GM06990 (cell line): ENCODE measurements around the gene ADSS2.

Source experiments
- DNase-seq: peaks from one replicate; pipeline ENCODE4 v3.0.0-alpha.2; 2011; ENCODE audit not compliant: insufficient read length; ENCODE audit errors: extremely low read depth
- H3K27me3 ChIP-seq: replicated peaks from 2 replicates; pipeline ENCODE4 v1.6.0; 2011; ENCODE audit warnings: low read length; ENCODE audit not compliant: control insufficient read depth, insufficient read depth
- H3K36me3 ChIP-seq: 2 replicates; pipeline ENCODE4 v1.5.1; 2011; ENCODE audit warnings: low read length; ENCODE audit not compliant: control insufficient read depth, insufficient read depth
- H3K4me3 ChIP-seq: replicated peaks from 2 replicates; pipeline ENCODE4 v1.5.1; 2011; ENCODE audit warnings: low read depth, mild to moderate bottlenecking, control low read depth, low read length
- TF ChIP-seq, protein P1 (sequence below): IDR thresholded peaks from 2 replicates; pipeline ENCODE4 v1.5.1; 2011; ENCODE audit warnings: low read length, control low read depth, mild to moderate bottlenecking, inconsistent platforms; ENCODE audit not compliant: insufficient read depth, poor library complexity, severe bottlenecking

The ADSS2 gene

GRCh38 chr1:244414543-244414942 lies 37.2 kb downstream of the ADSS2 start:
- Histone ChIP-seq H3K4me3 (no peak overlapping the region), H3K27me3 (no peaks in the 10 kb centered on the region), H3K36me3 (peaks cover 20% of the 10 kb centered on the region)
- no peak for DNase-seq
- TF ChIP-seq, protein P1, sequence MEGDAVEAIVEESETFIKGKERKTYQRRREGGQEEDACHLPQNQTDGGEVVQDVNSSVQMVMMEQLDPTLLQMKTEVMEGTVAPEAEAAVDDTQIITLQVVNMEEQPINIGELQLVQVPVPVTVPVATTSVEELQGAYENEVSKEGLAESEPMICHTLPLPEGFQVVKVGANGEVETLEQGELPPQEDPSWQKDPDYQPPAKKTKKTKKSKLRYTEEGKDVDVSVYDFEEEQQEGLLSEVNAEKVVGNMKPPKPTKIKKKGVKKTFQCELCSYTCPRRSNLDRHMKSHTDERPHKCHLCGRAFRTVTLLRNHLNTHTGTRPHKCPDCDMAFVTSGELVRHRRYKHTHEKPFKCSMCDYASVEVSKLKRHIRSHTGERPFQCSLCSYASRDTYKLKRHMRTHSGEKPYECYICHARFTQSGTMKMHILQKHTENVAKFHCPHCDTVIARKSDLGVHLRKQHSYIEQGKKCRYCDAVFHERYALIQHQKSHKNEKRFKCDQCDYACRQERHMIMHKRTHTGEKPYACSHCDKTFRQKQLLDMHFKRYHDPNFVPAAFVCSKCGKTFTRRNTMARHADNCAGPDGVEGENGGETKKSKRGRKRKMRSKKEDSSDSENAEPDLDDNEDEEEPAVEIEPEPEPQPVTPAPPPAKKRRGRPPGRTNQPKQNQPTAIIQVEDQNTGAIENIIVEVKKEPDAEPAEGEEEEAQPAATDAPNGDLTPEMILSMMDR: no peak

DNA sequence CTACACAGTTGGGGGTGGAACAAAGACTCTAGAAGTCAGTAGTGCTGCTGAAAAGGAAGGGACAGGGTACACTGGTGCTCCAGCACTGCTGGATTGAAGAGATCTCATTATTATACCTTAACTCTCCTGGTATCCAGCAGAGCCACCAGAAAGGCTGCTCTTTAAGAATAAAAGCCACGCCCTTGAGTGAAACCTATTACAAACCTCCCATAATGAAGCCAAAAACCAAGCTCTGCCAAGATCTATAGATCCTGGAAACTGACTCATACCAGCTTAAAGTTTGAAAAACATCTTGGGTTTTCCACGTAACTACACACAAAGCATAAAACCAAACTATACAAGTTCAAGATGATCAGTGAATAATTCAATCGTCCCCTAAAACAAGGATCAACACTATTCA lies 38.0 kb downstream of the ADSS2 start:
- TF ChIP-seq, protein P1: no peak
- Histone ChIP-seq H3K36me3 (peaks cover 20% of the 10 kb centered on the region), H3K27me3 (no peaks in the 10 kb centered on the region), H3K4me3 (no peak overlapping the region)
- no peak for DNase-seq

DNA sequence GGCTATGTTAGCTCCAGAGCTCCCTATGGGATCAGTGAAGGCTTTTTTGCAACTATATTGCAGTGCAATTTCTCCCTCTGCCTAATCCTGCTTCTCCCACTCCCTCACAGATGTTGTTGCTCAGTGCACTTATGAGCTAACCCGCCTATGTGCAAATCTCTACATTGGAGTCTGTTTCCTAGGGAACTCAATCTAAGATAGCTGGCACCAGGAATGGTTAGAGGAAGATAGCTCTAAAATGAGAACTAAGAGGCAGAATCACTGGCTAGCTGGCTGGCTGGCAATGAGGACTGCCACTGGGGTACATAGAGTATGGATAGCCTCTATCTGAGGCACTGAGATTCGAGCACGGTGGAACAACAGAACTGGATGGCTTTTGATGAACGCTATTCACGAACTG lies 39.5 kb downstream of the ADSS2 start:
- TF ChIP-seq, protein P1: no peak
- Histone ChIP-seq H3K27me3 (no peaks in the 10 kb centered on the region), H3K36me3 (peaks cover 19% of the 10 kb centered on the region), H3K4me3 (no peak overlapping the region)
- DNase-seq: no peak

- Histone ChIP-seq H3K4me3 (no peak overlapping the region), H3K36me3 (peaks cover 12% of the 10 kb centered on the region), H3K27me3 (no peaks in the 10 kb centered on the region)
- TF ChIP-seq, protein P1: no peak
- peak; percentile 23 for DNase-seq
Measured at GRCh38 chr1:244409701-244410100, 42.0 kb downstream of the ADSS2 start.

DNA sequence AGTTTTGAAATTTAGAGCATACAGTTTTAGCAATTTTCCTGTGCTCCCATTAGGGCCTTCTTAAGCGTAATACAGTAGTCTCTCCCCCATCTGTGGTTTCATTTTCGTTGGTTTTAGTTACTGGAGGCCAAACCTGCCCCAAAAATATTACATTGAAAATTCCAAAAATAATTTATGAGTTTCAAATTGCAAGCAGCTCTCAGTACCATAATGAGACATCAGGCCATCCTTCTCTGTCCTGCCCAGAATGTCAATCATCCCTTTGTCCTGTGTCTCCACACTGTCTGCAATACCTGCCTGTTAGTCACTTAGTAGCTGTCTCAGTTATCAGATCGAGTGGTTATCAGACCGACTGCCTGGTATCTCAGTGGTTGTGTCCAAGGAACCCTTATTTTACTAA lies 45.4 kb downstream of the ADSS2 start:
- peaks cover 1% of the 10 kb centered on the region; the same call in 1 of the 2 replicates for H3K36me3 ChIP-seq
- peak; percentile 52 for DNase-seq
- TF ChIP-seq, protein P1: no peak
- H3K27me3 ChIP-seq: no peaks in the 10 kb centered on the region
- no peak overlapping the region for H3K4me3 ChIP-seq

GRCh38 chr1:244405856-244406255 lies 45.9 kb downstream of the ADSS2 start:
- TF ChIP-seq, protein P1: no peak
- no peak overlapping the region for H3K4me3 ChIP-seq
- peaks cover 1% of the 10 kb centered on the region; the same call in 1 of the 2 replicates for H3K36me3 ChIP-seq
- no peaks in the 10 kb centered on the region for H3K27me3 ChIP-seq
- no peak for DNase-seq
